Keratinocyte (primary cell): ENCODE measurements around the gene MAGI2. TPM values are rescaled to one million over a fixed set of nuclear protein-coding genes. Genes with fewer than 3 reads are reported as not detected.

ENCODE experiments used
- DNase-seq: peaks from one replicate; pipeline ENCODE4 v3.0.0-alpha.2; 2011; ENCODE audit warnings: low read depth, missing footprints, low spot score
- FAIRE-seq: peaks from 2 replicates; lab custom pipeline; 2011; peaks lifted over from hg19 to GRCh38; lab: Jason Lieb, UNC
- H2AFZ ChIP-seq: 2 replicates; pipeline ENCODE4 v1.6.0; 2012; ENCODE audit warnings: low read length, control low read depth, inconsistent platforms; ENCODE audit not compliant: control insufficient read depth
- H3K27ac ChIP-seq: 2 replicates; pipeline ENCODE4 v1.5.1; 2011; ENCODE audit warnings: low read length; ENCODE audit not compliant: control insufficient read depth, insufficient read depth
- H3K27me3 ChIP-seq: 3 replicates; pipeline ENCODE4 v1.6.0; 2011; ENCODE audit warnings: low read length; ENCODE audit not compliant: control insufficient read depth, insufficient read depth; ENCODE audit errors: extremely low read depth
- H3K36me3 ChIP-seq, 2 experiments: 2 replicates in 1 of 2; 3 replicates in 1 of 2; pipeline ENCODE4 v1.5.1; 2011; ENCODE audit warnings: low read length in 2 of 2, mild to moderate bottlenecking in 1 of 2; ENCODE audit not compliant: control insufficient read depth in 2 of 2, insufficient read depth in 2 of 2; ENCODE audit errors: extremely low read depth in 1 of 2
- H3K4me1 ChIP-seq: 3 replicates; pipeline ENCODE4 v1.5.1; 2011; ENCODE audit warnings: low read length; ENCODE audit not compliant: control insufficient read depth, insufficient read depth; ENCODE audit errors: extremely low read depth
- H3K4me2 ChIP-seq: 3 replicates; pipeline ENCODE4 v1.6.0; 2011; ENCODE audit warnings: low read depth, low read length; ENCODE audit not compliant: control insufficient read depth, insufficient read depth; ENCODE audit errors: extremely low read depth
- H3K4me3 ChIP-seq, 3 experiments: fragments of 200-600 bp in 1 of 3; sonication (generic) in 1 of 3; 2 replicates in 2 of 3; 3 replicates in 1 of 3; pipeline ENCODE4 v1.5.1; 2011 to 2016; ENCODE audit warnings: low read length in 3 of 3, mild to moderate bottlenecking in 3 of 3, control low read depth in 2 of 3, inconsistent platforms in 1 of 3, low read depth in 1 of 3, mixed read lengths in 1 of 3, mixed run types in 1 of 3, moderate library complexity in 1 of 3; ENCODE audit not compliant: control insufficient read depth in 2 of 3, insufficient read depth in 2 of 3; ENCODE audit errors: extremely low read depth in 1 of 3
- H3K79me2 ChIP-seq: 2 replicates; pipeline ENCODE4 v1.6.0; 2012; ENCODE audit warnings: low read length; ENCODE audit not compliant: control insufficient read depth, insufficient read depth
- H3K9ac ChIP-seq: 3 replicates; pipeline ENCODE4 v1.6.0; 2011; ENCODE audit warnings: low read length; ENCODE audit not compliant: control insufficient read depth, insufficient read depth; ENCODE audit errors: extremely low read depth
- H3K9me1 ChIP-seq: 3 replicates; pipeline ENCODE4 v1.6.0; 2011; ENCODE audit warnings: low read length; ENCODE audit not compliant: control insufficient read depth, insufficient read depth; ENCODE audit errors: extremely low read depth
- H3K9me3 ChIP-seq: 2 replicates; pipeline ENCODE4 v1.5.1; 2012; ENCODE audit warnings: low read depth, low read length; ENCODE audit not compliant: control insufficient read depth
- H4K20me1 ChIP-seq: 3 replicates; pipeline ENCODE4 v1.6.0; 2011; ENCODE audit warnings: low read length; ENCODE audit not compliant: control insufficient read depth, insufficient read depth; ENCODE audit errors: extremely low read depth
- CTCF ChIP-seq, 3 experiments: IDR thresholded peaks in 1 of 3; conservative IDR thresholded peaks in 1 of 3; optimal IDR thresholded peaks in 1 of 3; 2 replicates in 2 of 3; 3 replicates in 1 of 3; pipeline versions ENCODE3 to v1.5.1; 2011; ENCODE audit warnings: low read length in 3 of 3, mild to moderate bottlenecking in 3 of 3, moderate library complexity in 2 of 3, control low read depth in 1 of 3, inconsistent platforms in 1 of 3; ENCODE audit not compliant: insufficient read depth in 2 of 3; ENCODE audit errors: extremely low read depth in 1 of 3
- EZH2 ChIP-seq: IDR thresholded peaks from one replicate; pipeline ENCODE4 v1.6.1; 2012; ENCODE audit warnings: inconsistent platforms, mild to moderate bottlenecking, low read length, moderate library complexity
- dilution Hi-C: fragments of 300-500 bp; cut with MboI; formaldehyde crosslinking; loops from one replicate; pipeline ENCODE4 v1.7.0; 2020; ENCODE audit warnings: low sequenced_read_pairs; ENCODE audit not compliant: extremely low pct_ligation_motif_present
- polyA plus RNA-seq, 5 experiments: library from polyadenylated mRNA; depleted of rRNA in 3 of 5; stranded (reverse) in 3 of 5; stranded (forward) in 1 of 5; unstranded in 1 of 5; fragments of >200 nt; gene quantifications; 1 replicate in 1 of 5; 2 replicates in 3 of 5; 3 replicates in 1 of 5; pipeline versions ENCODE4 v1.2.1 to v1.2.3, GENCODE V29; 2011 to 2012; ENCODE audit warnings: missing spikeins in 2 of 5, low read depth in 1 of 5, low replicate concordance in 1 of 5

The MAGI2 gene
- polyA plus RNA-seq, 1 donor (not counting 4 experiments of a cell fraction or from before 2014, with no cell fraction given): 0.07 TPM

GRCh38 chr7:78528964-78529363, 924.5 kb downstream of the MAGI2 start:
- Histone ChIP-seq H3K9me3 (no peaks in the 10 kb centered on the region), H3K4me2 (no peak overlapping the region), H3K79me2 (no peaks in the 10 kb centered on the region), H3K27ac (no peak overlapping the region), H3K9ac (no peak overlapping the region), H3K4me1 (no peaks in the 10 kb centered on the region), H3K9me1 (no peaks in the 10 kb centered on the region), H3K36me3 (no peaks in the 10 kb centered on the region), H4K20me1 (no peaks in the 10 kb centered on the region), H3K27me3 (no peaks in the 10 kb centered on the region), H2AFZ (no peak overlapping the region), H3K4me3 (no peak overlapping the region)
- dilution Hi-C loops: no loop called here
- DNase-seq (no peak), FAIRE-seq (no peak)
- TF ChIP-seq CTCF (optimal IDR thresholded peaks at IDR 0.05 in 1 of 3, IDR thresholded peaks at IDR 0.05 in 1 of 3, conservative IDR thresholded peaks at IDR 0.05 in 1 of 3; ENCODE audit: extremely low read depth in 1 of 3, insufficient read depth in 2 of 3, low read length in 3 of 3) (no peak), EZH2 (no peak)

DNA sequence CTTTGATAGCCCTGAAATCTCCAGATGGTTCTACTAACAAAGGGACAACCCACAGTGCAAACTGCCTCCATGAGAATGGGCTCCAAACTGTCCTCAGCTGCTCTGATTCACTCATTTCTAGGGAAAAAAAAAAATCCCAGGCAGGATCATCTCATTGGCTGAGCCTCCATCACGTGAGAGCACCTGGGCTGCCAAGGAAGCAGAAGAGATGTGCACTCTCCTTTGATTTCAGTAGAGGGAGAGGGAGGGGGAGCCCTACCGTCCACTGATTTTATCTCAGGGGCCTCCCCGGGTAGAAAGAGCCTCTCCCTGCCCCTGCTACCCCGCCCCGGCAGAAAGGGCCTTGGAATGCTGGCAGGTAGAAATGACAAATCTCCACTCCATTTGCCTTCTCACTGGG, 929.5 kb downstream of the MAGI2 start:
- no peak for DNase-seq

More for the DNA sequence above, 929.5 kb downstream of the MAGI2 start:
- H3K27me3 ChIP-seq: no peaks in the 10 kb centered on the region
- no peaks in the 10 kb centered on the region for H3K4me1 ChIP-seq
- dilution Hi-C loops: no loop called here
- H3K4me2 ChIP-seq: no peak overlapping the region
- TF ChIP-seq EZH2 (no peak), CTCF (optimal IDR thresholded peaks at IDR 0.05 in 1 of 3, IDR thresholded peaks at IDR 0.05 in 1 of 3, conservative IDR thresholded peaks at IDR 0.05 in 1 of 3; ENCODE audit: extremely low read depth in 1 of 3, insufficient read depth in 2 of 3, low read length in 3 of 3) (no peak)
- H3K9ac ChIP-seq: no peak overlapping the region
- no peaks in the 10 kb centered on the region for H3K9me1 ChIP-seq
- no peak for FAIRE-seq
- no peaks in the 10 kb centered on the region for H3K79me2 ChIP-seq
- H2AFZ ChIP-seq: no peak overlapping the region
- no peaks in the 10 kb centered on the region for H3K36me3 ChIP-seq
- no peaks in the 10 kb centered on the region for H3K9me3 ChIP-seq
- no peak overlapping the region for H3K4me3 ChIP-seq
- no peak overlapping the region for H3K27ac ChIP-seq
- H4K20me1 ChIP-seq: no peaks in the 10 kb centered on the region
